H1 (cell line): ENCODE measurements around the gene CPSF4. TPM values are rescaled to one million over a fixed set of nuclear protein-coding genes. Genes with fewer than 3 reads are reported as not detected.
A peak's percentile ranks its signal among the peaks of the same experiment; 100 is the strongest.

Experiments
- ATF2 ChIP-seq: IDR thresholded peaks from 2 replicates; pipeline ENCODE4 v1.6.1; 2012; ENCODE audit warnings: low read length, inconsistent platforms
- EGR1 ChIP-seq: IDR thresholded peaks from 2 replicates; pipeline ENCODE4 v1.6.1; 2011; ENCODE audit warnings: low read depth, low read length, borderline replicate concordance
- KDM1A ChIP-seq: fragments of 200-600, 300-600 bp; sonication (generic); IDR thresholded peaks from 2 replicates; pipeline ENCODE4 v1.7.1; 2016; ENCODE audit warnings: mild to moderate bottlenecking, low read length, borderline replicate concordance
- MAX ChIP-seq: IDR thresholded peaks from 2 replicates; pipeline ENCODE4 v1.6.1; 2012; ENCODE audit warnings: inconsistent platforms
- POLR2AphosphoS5 ChIP-seq: IDR thresholded peaks from 2 replicates; pipeline ENCODE4 v1.6.1; 2011; ENCODE audit warnings: low read depth, low read length
- SIX5 ChIP-seq: IDR thresholded peaks from 2 replicates; pipeline ENCODE4 v1.6.1; 2011; ENCODE audit warnings: mild to moderate bottlenecking, low read depth, low read length
- SRF ChIP-seq: IDR thresholded peaks from 2 replicates; pipeline ENCODE4 v1.6.1; 2011; ENCODE audit warnings: mild to moderate bottlenecking, low read depth, low read length, moderate library complexity
- TAF7 ChIP-seq: optimal IDR thresholded peaks from 2 replicates; pipeline ENCODE3; 2011; ENCODE audit warnings: low read depth, mild to moderate bottlenecking, inconsistent platforms, low read length, moderate library complexity, borderline replicate concordance
- TBP ChIP-seq: IDR thresholded peaks from 2 replicates; pipeline ENCODE4 v1.6.1; 2011; ENCODE audit warnings: low read depth, low read length, improper control_type of control experiment
- TEAD4 ChIP-seq: IDR thresholded peaks from 2 replicates; pipeline ENCODE4 v1.6.1; 2012; ENCODE audit warnings: low read depth, low read length, inconsistent platforms, mixed read lengths
- polyA plus RNA-seq, 7 experiments: library from polyadenylated mRNA; depleted of rRNA in 3 of 7; stranded (reverse) in 5 of 7; unstranded in 2 of 7; fragments of >200 nt in 5 of 7; fragments of 200-250 nt in 2 of 7; gene quantifications; 1 replicate in 5 of 7; 2 replicates in 1 of 7; 4 replicates in 1 of 7; pipeline versions ENCODE4 v1.2.1 to v1.2.3, GENCODE V29; 2011 to 2013; ENCODE audit warnings: missing spikeins in 2 of 7, mixed read lengths in 2 of 7
- total RNA-seq: library from RNA; stranded (reverse); fragmentation: NEBNext Ultra II Directional; extraction: Animal tissue kit (Norgen Biotek cat#: 25700); gene quantifications from 2 replicates; pipeline ENCODE4 v1.2.1, GENCODE V29; 2021

CPSF4 gene
- total and polyA plus RNA-seq, 2 of the 8 experiments (the other 6 are each of a cell fraction or from before 2014, with no cell fraction given): 77.5 to 103 TPM

GRCh38 chr7:99408379-99409191, 30.2 kb upstream of the CPSF4 start, which contains the start of the genes BUD31 and PDAP1 (continued):
- TF ChIP-seq ATF2 (peak; percentile 99), POLR2AphosphoS5 (peak; percentile 87), TBP (peak; percentile 88), TAF7 (no peak), TEAD4 (peak; percentile 18; the same call in 1 of the 2 replicates), SRF (no peak), SIX5 (no peak), MAX (peak; percentile 76), EGR1 (no peak), KDM1A (no peak)
